ENCODE results near the gene MRPS27.

GRCh38 chr5:72191404-72191803 is 128.6 kb downstream of the MRPS27 start:
- no peak for TF ChIP-seq POLR2A (IDR thresholded peaks at IDR 0.05; ENCODE audit: low read length)
- TF ChIP-seq CTCF (IDR thresholded peaks at IDR 0.05), result no peak
- no peak for TF ChIP-seq EP300 (IDR thresholded peaks at IDR 0.05)
- no peak for TF ChIP-seq SMC3 (IDR thresholded peaks at IDR 0.05)
- TF ChIP-seq EHMT2 (IDR thresholded peaks at IDR 0.05; ENCODE audit: low read depth), result no peak
- TF ChIP-seq MAX (IDR thresholded peaks at IDR 0.05), result no peak
- TF ChIP-seq REST (IDR thresholded peaks at IDR 0.05), result no peak
- TF ChIP-seq USF2 (IDR thresholded peaks at IDR 0.05), result no peak
- TF ChIP-seq RAD21 (conservative IDR thresholded peaks at IDR 0.05 in 1 of 2, IDR thresholded peaks at IDR 0.05 in 1 of 2), result no peak
- TF ChIP-seq MAFK (IDR thresholded peaks at IDR 0.05; ENCODE audit: partially characterized antibody), result no peak
- no peak for TF ChIP-seq GATA3 (IDR thresholded peaks at IDR 0.05; ENCODE audit: borderline replicate concordance)
